Non-pigmented ciliary epithelial cell (primary cell): Measurements from ENCODE around the gene NPTX1.

Experiments used
- DNase-seq: peaks from one replicate; pipeline ENCODE4 v3.0.0-alpha.2; 2010; ENCODE audit warnings: low read depth

NPTX1 gene

GRCh38 chr17:80458016-80458415, 18.4 kb downstream of the NPTX1 start:
- no peak for DNase-seq

GRCh38 chr17:80457236-80457856, 19.1 kb downstream of the NPTX1 start:
- no peak for DNase-seq

GRCh38 chr17:80456465-80457235, 19.8 kb downstream of the NPTX1 start:
- DNase-seq = no peak

GRCh38 chr17:80455784-80456183, 20.6 kb downstream of the NPTX1 start:
- DNase-seq = no peak

- no peak for DNase-seq
Observed at GRCh38 chr17:80455336-80455710, 21.1 kb downstream of the NPTX1 start.

GRCh38 chr17:80454557-80455335, 21.7 kb downstream of the NPTX1 start:
- DNase-seq = peak; percentile 62

- DNase-seq = no peak
Observed at GRCh38 chr17:80453998-80454556, 22.3 kb downstream of the NPTX1 start.

GRCh38 chr17:80453126-80453997, 23.0 kb downstream of the NPTX1 start:
- DNase-seq = no peak

GRCh38 chr17:80452173-80452915, 24.1 kb downstream of the NPTX1 start:
- no peak for DNase-seq

GRCh38 chr17:80451104-80451775, 25.2 kb downstream of the NPTX1 start:
- DNase-seq = no peak

GRCh38 chr17:80449930-80450576, 26.4 kb downstream of the NPTX1 start:
- no peak for DNase-seq

- DNase-seq = no peak
Observed at GRCh38 chr17:80449194-80449929, 27.0 kb downstream of the NPTX1 start.

- no peak for DNase-seq
Observed at GRCh38 chr17:80447790-80448189, 28.6 kb downstream of the NPTX1 start.

- DNase-seq = no peak
Observed at GRCh38 chr17:80446645-80447405, 29.6 kb downstream of the NPTX1 start.

GRCh38 chr17:80445726-80446110, 30.7 kb downstream of the NPTX1 start:
- no peak for DNase-seq

- DNase-seq = no peak
Observed at GRCh38 chr17:80445007-80445725, 31.2 kb downstream of the NPTX1 start.

- DNase-seq = no peak
Observed at GRCh38 chr17:80444644-80444979, 31.8 kb downstream of the NPTX1 start.
